NB4 (cell line): ENCODE results near the gene MAPK1IP1L.

Experiments used
- CTCF ChIP-seq: IDR thresholded peaks from one replicate; pipeline ENCODE4 v1.5.1; 2012; ENCODE audit warnings: low read depth, low read length
- MAX ChIP-seq: IDR thresholded peaks from 2 replicates; pipeline ENCODE4 v1.6.1; 2011; ENCODE audit warnings: low read depth, low read length
- MYC ChIP-seq: IDR thresholded peaks from 2 replicates; pipeline ENCODE4 v1.6.1; 2011; ENCODE audit warnings: low read depth, low read length
- POLR2A ChIP-seq: IDR thresholded peaks from 2 replicates; pipeline ENCODE4 v1.6.1; 2011; ENCODE audit warnings: mild to moderate bottlenecking; ENCODE audit not compliant: insufficient read length; ENCODE audit errors: extremely low read depth

GRCh38 chr14:55118761-55119160 lies 67.3 kb downstream of the MAPK1IP1L start:
- TF ChIP-seq CTCF (no peak), POLR2A (no peak), MAX (no peak), MYC (no peak)
